Measurements from ENCODE around the gene GPR31. TPM values are rescaled to one million over a fixed set of nuclear protein-coding genes. Genes with fewer than 3 reads are reported as not detected.

The GPR31 gene
- total and polyA plus RNA-seq, 2 donors (not counting 3 experiments of a cell fraction or from before 2014, with no cell fraction given): not detected

DNA sequence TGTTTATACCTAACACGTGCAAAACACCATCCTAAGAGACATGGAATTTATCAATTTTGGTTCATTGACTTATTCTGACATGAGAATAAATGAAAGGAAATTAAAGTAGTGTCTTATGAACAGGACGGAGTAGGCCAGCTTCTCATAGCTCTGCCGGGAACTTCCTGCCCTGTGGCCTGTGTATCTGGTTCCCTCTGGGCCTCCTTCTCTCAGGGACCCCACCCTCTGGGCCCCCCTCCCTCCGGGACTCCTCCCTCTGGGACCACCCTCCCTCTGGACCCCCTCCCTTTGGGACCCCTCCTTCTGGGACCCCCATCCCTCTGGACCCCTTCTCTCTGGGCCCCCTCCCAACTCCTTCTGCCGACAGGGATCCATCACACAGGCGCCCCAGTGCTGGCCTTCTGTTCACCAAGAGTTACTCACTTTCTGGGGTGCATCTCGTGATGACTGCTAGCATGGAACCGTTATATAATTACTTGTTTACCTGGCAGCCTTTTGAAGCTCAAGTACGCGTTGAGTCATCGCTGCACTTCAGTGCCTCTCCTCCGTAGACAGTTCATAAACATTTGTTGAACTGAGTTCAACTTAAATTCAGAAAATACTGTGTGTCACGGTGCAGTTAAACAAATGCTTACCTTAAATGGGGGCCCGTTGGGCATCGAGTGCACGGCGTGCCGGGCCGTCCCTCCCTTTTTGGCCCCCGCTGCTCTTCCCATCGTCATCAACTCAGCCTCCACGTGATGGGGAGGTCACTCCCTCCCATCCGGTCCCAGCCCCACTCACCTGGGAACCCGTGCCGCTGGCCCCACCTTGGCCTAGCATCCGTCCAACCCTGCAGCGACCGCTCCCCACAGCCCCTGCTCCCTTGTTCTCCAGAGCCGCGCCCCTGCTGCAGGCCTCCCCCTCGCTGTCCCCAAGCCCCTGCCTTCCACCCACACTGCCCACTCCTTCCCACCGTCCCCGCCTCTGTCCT, 26.8 kb downstream of the GPR31 start:
- Histone ChIP-seq H3K27me3 (ENCODE audit: control insufficient read depth in 2 of 2, insufficient read depth in 2 of 2, low read length in 2 of 2) (no peaks in the 10 kb centered on the region), H3K9me3 (replicated peaks; ENCODE audit: control insufficient read depth, insufficient read depth, low read length) (no peaks in the 10 kb centered on the region), H2AFZ (ENCODE audit: low read depth, low read length) (no peak overlapping the region), H3K4me1 (ENCODE audit: control insufficient read depth, extremely low read depth, insufficient read depth, low read length) (no peaks in the 10 kb centered on the region), H3K9me1 (replicated peaks; ENCODE audit: control insufficient read depth, extremely low read depth, insufficient read depth, low read length) (no peaks in the 10 kb centered on the region), H4K20me1 (replicated peaks; ENCODE audit: control insufficient read depth, extremely low read depth, insufficient read depth, low read length) (no peaks in the 10 kb centered on the region), H3K79me2 (ENCODE audit: control insufficient read depth, insufficient read depth, low read length) (no peaks in the 10 kb centered on the region), H3K27ac (ENCODE audit: insufficient read depth, low read depth, low read length) (no peak overlapping the region), H3K9ac (replicated peaks; ENCODE audit: extremely low read depth, insufficient read depth, low read length) (no peak overlapping the region), H3K36me3 (ENCODE audit: control insufficient read depth in 2 of 2, extremely low read depth in 1 of 2, insufficient read depth in 2 of 2, low read length in 2 of 2) (no peaks in the 10 kb centered on the region), H3K4me3 (replicated peaks in 1 of 3; ENCODE audit: insufficient read depth in 1 of 3, low read depth in 1 of 3, low read length in 3 of 3) (no peak overlapping the region), H3K4me2 (ENCODE audit: insufficient read depth, low read length) (no peak overlapping the region)
- ChIA-PET POLR2A (no interaction called here), CTCF (no interaction called here)
- no peak for DNase-seq (ENCODE audit: low read depth, low spot score)
- dilution Hi-C loops (cut with MboI; ENCODE audit: extremely low pct_ligation_motif_present, low sequenced_read_pairs) (no loop called here), intact Hi-C loops (cut with micrococcal nuclease) (no loop called here)
- no TSS peak for BruUV-seq (replicated peaks)
- FAIRE-seq: no peak
- TF ChIP-seq EZH2 (IDR thresholded peaks at IDR 0.05; ENCODE audit: borderline replicate concordance, low read depth, low read length, severe bottlenecking) (no peak), JUN (IDR thresholded peaks at IDR 0.05; ENCODE audit: borderline replicate concordance, insufficient read depth, insufficient read length, low read depth) (no peak), MYC (IDR thresholded peaks at IDR 0.05; ENCODE audit: low read depth, low read length) (no peak), CTCF (IDR thresholded peaks at IDR 0.05; ENCODE audit: extremely low read depth in 1 of 2, insufficient read depth in 1 of 2, low read depth in 1 of 2, low read length in 2 of 2) (no peak), POLR2AphosphoS5 (IDR thresholded peaks at IDR 0.05; ENCODE audit: insufficient read depth, low read depth, low read length) (no peak), FOS (IDR thresholded peaks at IDR 0.05; ENCODE audit: borderline replicate concordance, insufficient read depth, low read length) (no peak), POLR2A (IDR thresholded peaks at IDR 0.05; ENCODE audit: low read depth, low read length) (no peak), GATA2 (IDR thresholded peaks at IDR 0.05; ENCODE audit: insufficient read depth, insufficient read length, low read depth, low read length) (no peak)
- TF ChIP-seq, protein P1, sequence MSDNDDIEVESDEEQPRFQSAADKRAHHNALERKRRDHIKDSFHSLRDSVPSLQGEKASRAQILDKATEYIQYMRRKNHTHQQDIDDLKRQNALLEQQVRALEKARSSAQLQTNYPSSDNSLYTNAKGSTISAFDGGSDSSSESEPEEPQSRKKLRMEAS (IDR thresholded peaks at IDR 0.05; ENCODE audit: insufficient read depth, insufficient read length): no peak
